HepG2 (cell line): ENCODE results near the gene KCNK7. TPM values are rescaled to one million over a fixed set of nuclear protein-coding genes. Genes with fewer than 3 reads are reported as not detected.

ENCODE experiments used
- CEBPB ChIP-seq: IDR thresholded peaks from 2 replicates; pipeline ENCODE4 v1.6.1; 2011; ENCODE audit warnings: low read depth, low read length, improper control_type of control experiment, borderline replicate concordance
- FOXK2 ChIP-seq: fragments of 450-650 bp; IDR thresholded peaks from 2 replicates; pipeline ENCODE4 v1.6.1; 2016
- GTF2F1 ChIP-seq: fragments of 150-350 bp; IDR thresholded peaks from 2 replicates; pipeline ENCODE4 v1.6.1; 2014; ENCODE audit warnings: low read length
- HDAC1 ChIP-seq: sonication (generic); formaldehyde crosslinking; IDR thresholded peaks from 2 replicates; pipeline ENCODE4 v1.5.1; 2020; ENCODE audit warnings: mild to moderate bottlenecking, missing genetic modification reagents
- HES4 ChIP-seq: sonication (generic); formaldehyde crosslinking; IDR thresholded peaks from 2 replicates; pipeline ENCODE4 v1.9.0; 2021; ENCODE audit warnings: mild to moderate bottlenecking, missing genetic modification reagents, borderline replicate concordance
- HNF4A ChIP-seq: sonication (generic); formaldehyde crosslinking; IDR thresholded peaks from 2 replicates; pipeline ENCODE4 v1.4.0; 2020; ENCODE audit warnings: missing genetic modification reagents
- KDM2A ChIP-seq: sonication (generic); formaldehyde crosslinking; IDR thresholded peaks from 2 replicates; pipeline ENCODE4 v1.4.0; 2020; ENCODE audit warnings: low read depth, missing genetic modification reagents, borderline replicate concordance
- KMT2A ChIP-seq: sonication (generic); formaldehyde crosslinking; IDR thresholded peaks from 2 replicates; pipeline ENCODE4 v1.4.0; 2020; ENCODE audit warnings: missing genetic modification reagents
- MED1 ChIP-seq: sonication (generic); formaldehyde crosslinking; IDR thresholded peaks from 2 replicates; pipeline ENCODE4 v1.4.0; 2020; ENCODE audit warnings: missing genetic modification reagents
- MYC ChIP-seq: sonication (generic); formaldehyde crosslinking; IDR thresholded peaks from 2 replicates; pipeline ENCODE4 v1.9.0; 2021; ENCODE audit warnings: missing genetic modification reagents, borderline replicate concordance
- RBFOX2 ChIP-seq: fragments of 200-400 bp; formaldehyde crosslinking; IDR thresholded peaks from 2 replicates; pipeline ENCODE4 v1.6.1; 2017; ENCODE audit warnings: low read depth, mild to moderate bottlenecking, low read length
- SMC3 ChIP-seq: IDR thresholded peaks from 2 replicates; pipeline ENCODE4 v1.6.1; 2011; ENCODE audit warnings: low read length, improper control_type of control experiment
- ZMYM3 ChIP-seq: sonication (generic); formaldehyde crosslinking; IDR thresholded peaks from 2 replicates; pipeline ENCODE4 v1.5.1; 2020; ENCODE audit warnings: mild to moderate bottlenecking, missing genetic modification reagents
- polyA plus RNA-seq, 8 experiments: library from polyadenylated mRNA; depleted of rRNA in 3 of 8; stranded (reverse) in 7 of 8; unstranded in 1 of 8; fragments of >200 nt; fragmentation: Illumina TruSeq in 4 of 8; extraction: Trizol in 4 of 8; gene quantifications; 2 replicates each; pipeline versions ENCODE4 v1.2.1 to v1.2.3, GENCODE V29; 2011 to 2016; ENCODE audit warnings: low read depth in 4 of 8, missing spikeins in 1 of 8, mixed read lengths in 1 of 8; ENCODE audit not compliant: insufficient read depth in 1 of 8
- total RNA-seq, 5 experiments: library from RNA; depleted of rRNA; stranded (reverse); fragments of >200 nt; fragmentation: Illumina TruSeq; extraction: Trizol; gene quantifications; 2 replicates each; pipeline ENCODE4 v1.2.3, GENCODE V29; 2016; ENCODE audit warnings: low read depth in 1 of 5
- TF ChIP-seq, protein P1 (sequence below): sonication (generic); formaldehyde crosslinking; IDR thresholded peaks from 2 replicates; pipeline ENCODE4 v1.5.1; 2020; ENCODE audit warnings: mild to moderate bottlenecking, missing genetic modification reagents, borderline replicate concordance
- TF ChIP-seq, protein P2 (sequence below): sonication (generic); formaldehyde crosslinking; IDR thresholded peaks from 2 replicates; pipeline ENCODE4 v1.8.0; 2022; ENCODE audit warnings: missing genetic modification reagents, mild to moderate bottlenecking, borderline replicate concordance
- TF ChIP-seq, protein P3 (sequence below): sonication (generic); formaldehyde crosslinking; IDR thresholded peaks from 2 replicates; pipeline ENCODE4 v1.5.1; 2020; ENCODE audit warnings: mild to moderate bottlenecking, missing genetic modification reagents, moderate library complexity
- TF ChIP-seq, protein P4 (sequence below): IDR thresholded peaks from 2 replicates; pipeline ENCODE4 v1.6.1; 2018; ENCODE audit warnings: missing genetic modification reagents, mild to moderate bottlenecking, missing compliant biosample characterization

Gene KCNK7
- total and polyA plus RNA-seq, 2 of the 13 experiments (the other 11 are each of a cell fraction or from before 2014, with no cell fraction given): 0.11 TPM; not detected in 1

DNA sequence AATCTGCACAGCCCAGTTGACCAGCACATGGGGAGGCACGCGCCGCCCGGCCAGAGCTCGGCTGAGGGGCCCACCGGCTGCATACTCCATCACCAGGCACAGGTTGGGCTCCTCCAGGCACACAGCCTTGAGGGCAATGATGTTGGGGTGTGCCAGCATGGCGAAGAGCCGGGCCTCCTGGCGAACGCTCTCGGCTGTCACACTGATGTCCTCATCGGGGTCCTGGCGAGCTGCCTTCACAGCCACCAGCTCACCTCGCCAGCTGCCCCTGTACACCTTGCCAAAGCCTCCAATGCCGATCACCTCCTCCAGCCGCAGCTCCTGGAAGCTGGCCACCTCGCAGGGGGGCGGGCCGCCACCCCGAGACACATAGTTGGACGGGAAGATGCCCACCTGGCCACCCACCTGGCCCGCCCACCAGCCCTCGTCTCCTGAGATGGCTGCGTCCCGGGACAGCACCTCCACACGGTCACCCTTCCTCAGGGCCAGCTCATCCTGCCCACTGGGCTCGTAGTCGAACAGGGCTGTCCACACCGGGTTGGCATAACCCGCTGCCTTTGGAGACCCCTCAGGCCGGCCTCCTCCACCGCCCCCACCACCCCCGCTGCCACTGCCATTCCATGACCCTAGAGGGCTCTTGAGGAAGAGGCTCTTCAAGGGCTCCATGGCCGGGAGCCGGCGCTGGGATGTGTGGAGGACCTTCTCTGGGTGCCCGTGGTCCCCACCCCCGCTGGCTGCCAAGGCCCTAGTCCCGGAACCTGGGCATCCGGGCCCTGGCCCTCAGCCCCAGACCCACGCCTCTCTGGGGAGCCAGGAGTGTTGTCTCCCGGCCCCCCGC is 17.7 kb upstream of the KCNK7 start (continued):
- TF ChIP-seq, protein P1, sequence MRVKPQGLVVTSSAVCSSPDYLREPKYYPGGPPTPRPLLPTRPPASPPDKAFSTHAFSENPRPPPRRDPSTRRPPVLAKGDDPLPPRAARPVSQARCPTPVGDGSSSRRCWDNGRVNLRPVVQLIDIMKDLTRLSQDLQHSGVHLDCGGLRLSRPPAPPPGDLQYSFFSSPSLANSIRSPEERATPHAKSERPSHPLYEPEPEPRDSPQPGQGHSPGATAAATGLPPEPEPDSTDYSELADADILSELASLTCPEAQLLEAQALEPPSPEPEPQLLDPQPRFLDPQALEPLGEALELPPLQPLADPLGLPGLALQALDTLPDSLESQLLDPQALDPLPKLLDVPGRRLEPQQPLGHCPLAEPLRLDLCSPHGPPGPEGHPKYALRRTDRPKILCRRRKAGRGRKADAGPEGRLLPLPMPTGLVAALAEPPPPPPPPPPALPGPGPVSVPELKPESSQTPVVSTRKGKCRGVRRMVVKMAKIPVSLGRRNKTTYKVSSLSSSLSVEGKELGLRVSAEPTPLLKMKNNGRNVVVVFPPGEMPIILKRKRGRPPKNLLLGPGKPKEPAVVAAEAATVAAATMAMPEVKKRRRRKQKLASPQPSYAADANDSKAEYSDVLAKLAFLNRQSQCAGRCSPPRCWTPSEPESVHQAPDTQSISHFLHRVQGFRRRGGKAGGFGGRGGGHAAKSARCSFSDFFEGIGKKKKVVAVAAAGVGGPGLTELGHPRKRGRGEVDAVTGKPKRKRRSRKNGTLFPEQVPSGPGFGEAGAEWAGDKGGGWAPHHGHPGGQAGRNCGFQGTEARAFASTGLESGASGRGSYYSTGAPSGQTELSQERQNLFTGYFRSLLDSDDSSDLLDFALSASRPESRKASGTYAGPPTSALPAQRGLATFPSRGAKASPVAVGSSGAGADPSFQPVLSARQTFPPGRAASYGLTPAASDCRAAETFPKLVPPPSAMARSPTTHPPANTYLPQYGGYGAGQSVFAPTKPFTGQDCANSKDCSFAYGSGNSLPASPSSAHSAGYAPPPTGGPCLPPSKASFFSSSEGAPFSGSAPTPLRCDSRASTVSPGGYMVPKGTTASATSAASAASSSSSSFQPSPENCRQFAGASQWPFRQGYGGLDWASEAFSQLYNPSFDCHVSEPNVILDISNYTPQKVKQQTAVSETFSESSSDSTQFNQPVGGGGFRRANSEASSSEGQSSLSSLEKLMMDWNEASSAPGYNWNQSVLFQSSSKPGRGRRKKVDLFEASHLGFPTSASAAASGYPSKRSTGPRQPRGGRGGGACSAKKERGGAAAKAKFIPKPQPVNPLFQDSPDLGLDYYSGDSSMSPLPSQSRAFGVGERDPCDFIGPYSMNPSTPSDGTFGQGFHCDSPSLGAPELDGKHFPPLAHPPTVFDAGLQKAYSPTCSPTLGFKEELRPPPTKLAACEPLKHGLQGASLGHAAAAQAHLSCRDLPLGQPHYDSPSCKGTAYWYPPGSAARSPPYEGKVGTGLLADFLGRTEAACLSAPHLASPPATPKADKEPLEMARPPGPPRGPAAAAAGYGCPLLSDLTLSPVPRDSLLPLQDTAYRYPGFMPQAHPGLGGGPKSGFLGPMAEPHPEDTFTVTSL (CRISPR knock-in tag): no peak
- TF ChIP-seq SMC3 (no peak), ZMYM3 (CRISPR knock-in tag) (no peak), HNF4A (0 out of 2 replicates have a peak, but pooled peaks have one; percentile 1), KDM2A (CRISPR knock-in tag) (0 out of 2 replicates have a peak, but pooled peaks have one; percentile 12), MED1 (CRISPR knock-in tag) (no peak), RBFOX2 (peak; percentile 38), GTF2F1 (no peak), MYC (CRISPR knock-in tag) (peak; percentile 18; the same call in 1 of the 2 replicates), CEBPB (no peak), HDAC1 (CRISPR knock-in tag) (no peak), HES4 (CRISPR knock-in tag) (no peak), KMT2A (CRISPR knock-in tag) (no peak), FOXK2 (no peak)
- TF ChIP-seq, protein P2, sequence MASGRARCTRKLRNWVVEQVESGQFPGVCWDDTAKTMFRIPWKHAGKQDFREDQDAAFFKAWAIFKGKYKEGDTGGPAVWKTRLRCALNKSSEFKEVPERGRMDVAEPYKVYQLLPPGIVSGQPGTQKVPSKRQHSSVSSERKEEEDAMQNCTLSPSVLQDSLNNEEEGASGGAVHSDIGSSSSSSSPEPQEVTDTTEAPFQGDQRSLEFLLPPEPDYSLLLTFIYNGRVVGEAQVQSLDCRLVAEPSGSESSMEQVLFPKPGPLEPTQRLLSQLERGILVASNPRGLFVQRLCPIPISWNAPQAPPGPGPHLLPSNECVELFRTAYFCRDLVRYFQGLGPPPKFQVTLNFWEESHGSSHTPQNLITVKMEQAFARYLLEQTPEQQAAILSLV (CRISPR knock-in tag): peak; percentile 17; the same call in 1 of the 2 replicates
- TF ChIP-seq, protein P3, sequence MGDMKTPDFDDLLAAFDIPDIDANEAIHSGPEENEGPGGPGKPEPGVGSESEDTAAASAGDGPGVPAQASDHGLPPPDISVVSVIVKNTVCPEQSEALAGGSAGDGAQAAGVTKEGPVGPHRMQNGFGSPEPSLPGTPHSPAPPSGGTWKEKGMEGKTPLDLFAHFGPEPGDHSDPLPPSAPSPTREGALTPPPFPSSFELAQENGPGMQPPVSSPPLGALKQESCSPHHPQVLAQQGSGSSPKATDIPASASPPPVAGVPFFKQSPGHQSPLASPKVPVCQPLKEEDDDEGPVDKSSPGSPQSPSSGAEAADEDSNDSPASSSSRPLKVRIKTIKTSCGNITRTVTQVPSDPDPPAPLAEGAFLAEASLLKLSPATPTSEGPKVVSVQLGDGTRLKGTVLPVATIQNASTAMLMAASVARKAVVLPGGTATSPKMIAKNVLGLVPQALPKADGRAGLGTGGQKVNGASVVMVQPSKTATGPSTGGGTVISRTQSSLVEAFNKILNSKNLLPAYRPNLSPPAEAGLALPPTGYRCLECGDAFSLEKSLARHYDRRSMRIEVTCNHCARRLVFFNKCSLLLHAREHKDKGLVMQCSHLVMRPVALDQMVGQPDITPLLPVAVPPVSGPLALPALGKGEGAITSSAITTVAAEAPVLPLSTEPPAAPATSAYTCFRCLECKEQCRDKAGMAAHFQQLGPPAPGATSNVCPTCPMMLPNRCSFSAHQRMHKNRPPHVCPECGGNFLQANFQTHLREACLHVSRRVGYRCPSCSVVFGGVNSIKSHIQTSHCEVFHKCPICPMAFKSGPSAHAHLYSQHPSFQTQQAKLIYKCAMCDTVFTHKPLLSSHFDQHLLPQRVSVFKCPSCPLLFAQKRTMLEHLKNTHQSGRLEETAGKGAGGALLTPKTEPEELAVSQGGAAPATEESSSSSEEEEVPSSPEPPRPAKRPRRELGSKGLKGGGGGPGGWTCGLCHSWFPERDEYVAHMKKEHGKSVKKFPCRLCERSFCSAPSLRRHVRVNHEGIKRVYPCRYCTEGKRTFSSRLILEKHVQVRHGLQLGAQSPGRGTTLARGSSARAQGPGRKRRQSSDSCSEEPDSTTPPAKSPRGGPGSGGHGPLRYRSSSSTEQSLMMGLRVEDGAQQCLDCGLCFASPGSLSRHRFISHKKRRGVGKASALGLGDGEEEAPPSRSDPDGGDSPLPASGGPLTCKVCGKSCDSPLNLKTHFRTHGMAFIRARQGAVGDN (CRISPR knock-in tag): peak; percentile 6
- TF ChIP-seq, protein P4, sequence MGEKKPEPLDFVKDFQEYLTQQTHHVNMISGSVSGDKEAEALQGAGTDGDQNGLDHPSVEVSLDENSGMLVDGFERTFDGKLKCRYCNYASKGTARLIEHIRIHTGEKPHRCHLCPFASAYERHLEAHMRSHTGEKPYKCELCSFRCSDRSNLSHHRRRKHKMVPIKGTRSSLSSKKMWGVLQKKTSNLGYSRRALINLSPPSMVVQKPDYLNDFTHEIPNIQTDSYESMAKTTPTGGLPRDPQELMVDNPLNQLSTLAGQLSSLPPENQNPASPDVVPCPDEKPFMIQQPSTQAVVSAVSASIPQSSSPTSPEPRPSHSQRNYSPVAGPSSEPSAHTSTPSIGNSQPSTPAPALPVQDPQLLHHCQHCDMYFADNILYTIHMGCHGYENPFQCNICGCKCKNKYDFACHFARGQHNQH (CRISPR knock-in tag): no peak
